Measurements from ENCODE around the gene ITCH. TPM values are rescaled to one million over a fixed set of nuclear protein-coding genes. Genes with fewer than 3 reads are reported as not detected.
"Not testable (repeated sequence)": the region's sequence is repeated elsewhere in the genome, so short reads cannot be mapped to it uniquely, and the experiment has no call there.

ITCH gene
- total RNA-seq, 1 experiment from 2014 or later: 67.4 TPM

DNA sequence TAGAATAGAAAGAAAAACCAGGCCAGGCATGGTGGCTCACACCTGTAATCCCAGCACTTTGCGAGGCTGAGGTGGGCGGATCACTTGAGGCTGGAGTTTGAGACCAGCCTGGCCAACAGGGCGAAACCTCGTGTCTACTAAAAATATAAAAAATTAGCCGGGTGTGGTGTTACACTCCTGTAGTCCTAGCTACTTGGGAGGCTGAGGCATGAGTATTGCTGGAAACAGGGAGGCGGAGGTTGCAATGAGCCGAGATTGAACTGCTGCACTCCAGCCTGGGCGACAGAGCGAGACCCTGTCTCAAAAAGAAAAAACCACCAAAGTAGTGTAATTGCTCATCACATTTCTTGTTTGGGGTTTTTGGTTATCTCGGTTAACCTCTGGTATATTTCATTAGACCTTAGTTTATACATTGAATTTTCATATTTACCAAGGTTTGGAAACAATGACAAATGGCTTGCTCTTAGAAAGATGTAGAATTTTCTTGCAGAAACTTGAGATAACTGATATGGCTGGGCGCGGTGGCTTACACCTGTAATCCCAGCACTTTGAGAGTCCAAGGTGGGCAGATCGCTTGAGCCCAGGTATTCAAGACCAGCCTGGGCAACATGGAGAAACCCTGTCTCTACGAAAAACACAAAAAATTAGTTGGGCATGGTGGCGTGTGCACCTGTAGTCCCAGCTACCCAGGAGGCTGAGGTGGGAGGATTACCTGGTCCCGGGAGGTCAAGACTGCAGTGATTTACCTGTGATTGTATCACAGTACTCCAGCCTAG, 14.2 kb downstream of the ITCH start:
- no peak for DNase-seq (ENCODE audit: low read depth)

DNA sequence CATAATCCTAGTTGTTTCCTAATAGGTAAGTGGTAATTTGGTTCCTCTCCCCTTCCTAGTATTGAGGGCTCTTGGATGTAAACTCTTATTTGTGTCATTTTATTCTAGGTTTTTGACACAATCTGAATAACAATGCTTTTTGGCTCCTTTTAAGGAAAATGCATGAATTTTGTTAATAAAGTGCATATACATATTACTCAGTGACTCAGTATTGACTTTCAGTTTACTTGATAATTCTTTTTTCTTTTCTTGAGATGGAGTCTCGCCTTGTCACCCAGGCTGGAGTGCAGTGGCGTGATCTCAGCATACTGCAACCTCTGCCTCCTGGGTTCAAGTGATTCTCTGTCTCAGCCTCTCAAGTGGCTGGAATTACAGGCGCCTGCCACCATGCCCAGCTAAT, 19.1 kb downstream of the ITCH start:
- DNase-seq (ENCODE audit: low read depth): no peak

DNA sequence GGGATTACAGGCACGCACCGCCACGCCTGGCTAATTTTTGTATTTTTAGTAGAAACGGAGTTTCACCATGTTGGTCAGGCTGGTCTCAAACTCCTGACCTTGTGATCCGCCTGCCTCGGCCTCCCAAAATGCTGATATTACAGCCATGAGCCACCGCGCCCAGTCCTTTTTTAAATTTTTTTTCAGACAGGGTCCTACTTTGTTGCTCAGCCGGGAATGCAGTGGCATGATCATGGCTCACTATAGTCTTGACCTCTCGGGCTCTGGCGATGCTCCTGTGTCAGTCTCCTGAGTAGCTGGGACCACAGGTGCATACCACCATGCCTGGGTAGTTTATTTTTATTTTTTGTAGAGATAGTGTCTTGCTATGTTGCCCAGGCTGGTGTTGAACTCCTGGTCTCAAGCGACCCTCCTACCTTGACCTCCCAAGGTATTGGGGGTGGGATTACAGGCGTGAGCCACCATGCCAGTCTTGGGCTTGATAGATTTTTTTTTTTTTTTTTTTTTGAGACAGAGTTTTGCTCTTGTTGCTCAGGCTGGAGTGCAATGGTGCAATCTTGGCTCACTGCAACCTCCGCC, 19.9 kb downstream of the ITCH start:
- not testable (repeated sequence) for DNase-seq (ENCODE audit: low read depth)

DNA sequence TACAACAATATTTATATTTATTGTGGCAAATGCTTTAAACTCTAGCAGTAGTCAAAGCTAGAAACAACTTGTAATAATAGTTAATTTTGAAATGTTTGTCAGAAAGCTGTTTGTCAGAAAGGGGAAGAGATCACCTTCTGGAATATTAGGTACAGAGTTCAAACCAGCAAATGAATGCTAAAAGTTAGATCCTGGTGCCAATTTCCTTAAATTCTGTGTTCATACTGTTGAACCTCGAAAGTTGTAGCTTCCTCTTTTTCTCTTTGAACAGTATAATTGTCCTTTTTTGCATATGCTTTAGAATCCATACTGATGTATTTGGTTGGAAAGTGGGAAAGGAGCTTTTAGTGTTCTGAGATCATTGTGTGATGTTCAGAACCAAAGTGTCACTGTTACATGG, 22.4 kb downstream of the ITCH start:
- no peak for DNase-seq (ENCODE audit: low read depth)

DNA sequence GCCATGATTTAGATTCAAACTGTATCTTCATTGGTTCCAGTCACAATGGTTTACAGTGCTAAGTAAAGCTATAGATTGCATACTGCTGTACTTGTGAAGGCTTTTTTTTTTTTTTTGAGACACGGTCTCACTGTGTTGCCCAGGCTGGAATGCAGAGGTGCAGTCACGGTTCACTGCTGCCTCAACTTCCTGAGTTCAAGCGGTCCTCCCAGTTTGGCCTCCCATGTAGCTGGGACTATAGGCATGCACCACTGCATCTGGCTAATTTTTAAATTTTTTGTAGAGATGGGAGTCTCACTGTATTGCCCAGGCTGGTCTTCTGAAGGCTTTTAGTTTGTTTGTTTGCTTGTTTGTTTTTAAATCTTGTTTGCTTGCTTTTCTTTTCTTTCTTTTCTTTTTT, 24.9 kb downstream of the ITCH start:
- DNase-seq (ENCODE audit: low read depth): no peak

DNA sequence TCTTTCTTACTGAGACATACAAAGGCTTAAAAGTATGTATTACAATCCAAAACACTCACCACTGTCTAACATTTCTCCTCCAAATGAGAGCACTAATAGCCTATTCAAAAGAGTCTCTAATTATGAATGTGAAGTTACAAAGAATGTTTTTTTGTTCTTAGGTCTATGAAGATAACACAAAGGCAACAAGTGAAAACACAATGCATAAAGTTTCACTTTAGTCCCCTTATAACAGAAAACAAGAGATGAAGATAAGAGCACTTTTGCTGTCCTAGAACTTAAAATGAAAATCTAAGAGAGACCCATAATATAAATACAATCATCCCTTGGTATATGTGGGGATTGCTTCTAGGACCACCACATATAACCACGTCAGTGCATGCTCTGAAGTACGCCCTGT, 25.6 kb downstream of the ITCH start:
- no peak for DNase-seq (ENCODE audit: low read depth)

DNA sequence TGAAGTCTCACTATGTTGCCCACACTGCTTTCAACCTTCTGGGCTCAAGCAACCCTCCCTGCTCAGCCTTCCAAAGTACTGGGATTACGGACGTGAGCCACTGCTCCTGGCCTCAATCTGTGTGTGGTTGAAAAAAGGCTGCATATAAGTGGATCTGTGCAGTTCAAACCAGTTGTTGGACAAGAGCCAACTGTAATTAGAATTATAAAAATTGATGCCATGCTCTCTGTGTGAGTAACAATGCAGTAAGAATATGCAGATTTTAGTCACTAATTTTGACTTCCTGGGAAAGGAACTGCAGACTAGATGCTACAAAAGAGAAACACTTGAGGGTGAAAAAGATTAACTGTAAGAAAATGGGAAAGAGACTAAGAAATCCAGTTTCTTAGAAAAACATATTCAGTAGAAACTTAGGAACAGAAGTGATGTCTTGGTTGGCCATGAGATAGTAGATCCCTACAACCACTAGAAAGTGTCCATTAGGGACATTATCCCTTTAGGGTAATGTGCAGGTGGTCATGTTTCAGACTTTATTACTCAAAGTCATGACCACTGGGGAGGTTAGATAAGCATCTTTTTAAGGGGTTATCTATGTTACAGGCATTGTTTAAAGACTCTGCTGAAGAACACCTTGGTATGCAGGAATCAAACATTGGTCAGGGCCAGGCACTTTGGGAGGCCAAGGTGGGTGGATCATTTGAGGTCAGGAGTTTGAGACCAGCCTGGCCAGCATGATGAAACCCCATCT, 26.3 kb downstream of the ITCH start:
- peak; percentile 59 for DNase-seq (ENCODE audit: low read depth)

DNA sequence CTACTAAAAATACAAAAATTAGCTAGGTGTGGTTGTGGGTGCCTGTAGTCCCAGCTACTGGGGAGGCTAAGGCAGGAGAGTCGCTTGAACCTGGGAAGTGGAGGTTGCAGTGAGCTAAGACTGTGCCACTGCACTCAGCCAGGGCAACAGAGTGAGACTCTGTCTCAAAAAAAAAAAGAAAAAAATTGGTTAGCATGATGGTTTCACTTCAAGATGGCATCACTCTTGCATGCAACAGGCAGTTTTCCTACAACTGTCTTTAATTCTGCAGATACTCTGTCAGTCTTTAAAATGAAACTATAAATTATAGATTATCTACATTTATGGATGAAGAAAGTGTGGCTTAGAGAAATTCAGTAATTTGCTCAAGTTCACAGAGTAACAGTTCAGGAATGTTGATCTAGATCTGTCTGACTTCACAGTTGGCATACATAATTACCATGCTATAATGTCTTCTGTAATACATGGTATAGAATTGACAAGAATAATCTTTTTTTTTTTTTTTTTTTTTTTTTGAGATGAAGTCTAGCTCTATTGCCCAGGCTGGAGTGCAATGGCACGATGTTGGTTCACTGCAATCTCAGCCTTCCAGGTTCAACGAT, 27.0 kb downstream of the ITCH start:
- peak; percentile 10 for DNase-seq (ENCODE audit: low read depth)

DNA sequence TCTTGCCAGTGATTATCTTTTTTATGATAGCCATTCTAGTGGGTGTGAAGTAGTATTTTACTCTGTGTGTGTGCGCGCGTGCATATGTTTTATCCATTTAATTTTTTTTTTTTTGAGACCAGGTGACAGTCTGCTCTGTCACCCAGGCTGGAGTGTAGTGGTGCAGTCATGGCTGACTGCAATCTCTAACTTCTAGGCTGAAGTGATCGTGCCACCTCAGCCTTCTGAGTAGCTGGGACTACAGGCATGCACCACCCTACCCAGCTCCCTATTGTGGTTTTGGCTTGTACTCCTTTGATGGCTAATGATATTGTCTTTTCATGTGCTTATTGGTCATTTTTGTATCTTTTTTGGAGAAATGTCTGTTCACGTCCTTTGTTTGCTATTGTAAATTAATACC, 33.3 kb downstream of the ITCH start:
- no peak for DNase-seq (ENCODE audit: low read depth)

DNA sequence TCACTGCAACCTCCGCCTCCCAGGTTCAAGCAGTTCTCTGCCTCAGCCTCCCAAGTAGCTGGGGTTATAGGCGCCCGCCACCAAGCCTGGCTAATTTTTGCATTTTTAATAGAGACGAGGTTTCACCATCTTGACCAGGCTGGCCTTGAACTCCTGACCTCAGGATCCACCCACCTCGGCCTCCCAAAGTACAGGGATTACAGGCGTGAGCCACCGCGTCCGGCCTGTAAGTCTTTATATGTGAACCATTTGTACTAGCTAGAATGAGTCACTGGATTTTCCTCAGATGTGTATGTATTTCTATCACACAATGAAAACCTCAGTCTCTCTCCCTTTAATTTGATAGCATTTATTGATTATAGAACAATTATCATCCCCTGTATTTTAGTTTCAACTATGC, 34.0 kb downstream of the ITCH start:
- no peak for DNase-seq (ENCODE audit: low read depth)

DNA sequence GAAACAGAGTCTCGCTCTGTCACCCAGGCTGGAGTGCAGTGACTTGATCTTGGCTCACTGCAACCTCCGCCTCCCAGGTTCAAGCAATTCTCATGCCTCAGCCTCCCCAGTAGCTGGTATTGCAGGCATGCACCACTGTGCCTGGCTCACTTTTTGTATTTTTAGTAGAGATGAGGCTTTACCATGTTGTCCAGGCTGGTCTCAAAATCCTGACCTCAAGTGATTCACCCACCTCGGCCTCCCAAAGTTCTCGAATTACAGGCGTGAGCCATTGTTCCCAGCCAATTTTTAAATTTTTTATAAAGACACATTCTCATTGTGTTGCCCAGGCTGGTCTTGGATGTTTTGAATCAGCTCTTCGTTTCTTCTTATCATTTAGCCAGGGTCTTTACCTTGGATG, 37.7 kb downstream of the ITCH start:
- DNase-seq (ENCODE audit: low read depth): peak; percentile 86

DNA sequence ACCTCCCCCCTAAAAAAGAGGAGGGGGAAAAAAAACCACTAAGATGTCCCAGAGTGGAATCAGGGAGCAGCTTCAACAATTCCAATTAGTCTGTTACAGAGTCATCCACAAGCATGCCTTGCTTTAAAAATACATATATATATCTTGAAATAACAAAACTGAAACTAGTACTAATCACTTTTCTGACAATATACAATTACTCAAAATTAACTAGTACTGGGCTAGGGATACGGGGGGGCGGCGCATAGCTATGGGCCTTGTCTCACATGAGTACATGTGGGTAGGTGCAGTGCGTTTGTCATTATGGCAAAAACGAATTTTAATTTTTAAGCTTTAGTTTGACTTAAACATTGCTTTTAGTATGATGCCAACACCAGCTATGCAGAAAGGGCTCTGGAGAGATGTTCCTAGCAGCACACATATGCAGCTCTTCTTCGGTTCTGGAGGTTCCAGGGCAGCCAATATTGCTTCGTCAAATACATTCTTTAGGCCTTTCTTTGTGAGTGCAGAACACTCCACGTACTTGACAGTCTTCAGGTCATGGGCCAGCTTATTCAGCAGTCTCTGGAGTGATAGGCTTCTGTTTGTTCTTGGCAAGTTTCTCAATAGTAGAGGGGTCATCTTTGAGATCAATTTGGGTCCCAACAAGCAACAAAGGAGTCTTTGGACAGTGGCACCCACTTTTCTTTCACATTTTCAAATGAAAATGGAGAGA, 38.8 kb downstream of the ITCH start:
- DNase-seq (ENCODE audit: low read depth): no peak

DNA sequence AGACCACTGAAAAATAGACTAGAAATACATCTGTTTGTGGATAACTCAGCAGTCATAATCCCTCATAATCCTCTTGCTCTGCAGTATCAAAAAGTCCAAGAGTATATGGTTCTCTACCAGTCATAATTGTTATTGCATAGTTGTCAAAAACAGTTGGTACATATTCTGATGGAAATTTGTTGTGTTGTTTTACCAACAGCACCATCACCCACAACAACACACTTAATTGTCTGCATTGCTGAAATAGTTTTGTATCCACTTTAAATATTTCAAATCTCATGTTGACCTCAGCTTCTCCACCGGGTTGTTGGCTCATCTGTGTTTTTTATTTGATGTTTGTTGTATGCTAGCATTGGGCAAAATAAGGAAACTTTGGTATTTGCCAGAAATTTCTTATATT, 39.4 kb downstream of the ITCH start:
- no peak for DNase-seq (ENCODE audit: low read depth)

DNA sequence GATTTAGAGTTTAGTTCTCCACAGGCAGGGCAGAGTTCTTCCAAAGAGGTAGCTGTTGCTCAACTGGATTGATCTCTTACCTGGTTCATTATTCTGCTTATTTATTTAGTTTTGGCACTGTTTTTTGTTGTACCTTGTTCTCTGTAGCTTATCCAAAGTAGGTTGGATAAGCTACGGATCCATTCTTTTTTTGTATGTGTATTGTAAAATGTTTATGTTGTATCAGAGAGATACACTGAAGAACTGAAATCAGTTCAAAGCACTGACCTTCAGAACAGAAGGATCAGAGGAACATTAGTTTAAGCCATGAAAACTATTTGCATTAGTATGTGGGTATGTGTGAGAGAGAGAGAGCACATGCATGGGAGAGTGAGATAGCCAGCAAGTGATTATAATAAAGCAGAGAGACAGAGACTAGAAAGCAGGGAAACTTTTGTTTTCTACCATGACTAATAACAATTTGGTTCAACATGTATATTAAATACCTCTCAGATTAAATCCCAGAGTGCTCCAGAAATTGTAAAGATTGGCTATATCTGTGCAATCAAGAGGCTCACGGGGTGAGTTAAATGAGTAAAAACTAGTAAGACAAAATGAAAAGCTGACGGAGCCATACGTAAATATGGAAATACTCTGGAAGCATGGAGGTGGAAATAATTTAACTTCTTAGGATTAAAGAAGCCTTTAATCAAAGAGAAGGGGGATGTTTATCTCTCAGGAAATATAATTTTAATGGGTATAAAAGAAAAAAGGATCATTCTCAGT, 40.2 kb downstream of the ITCH start:
- DNase-seq (ENCODE audit: low read depth): no peak

DNA sequence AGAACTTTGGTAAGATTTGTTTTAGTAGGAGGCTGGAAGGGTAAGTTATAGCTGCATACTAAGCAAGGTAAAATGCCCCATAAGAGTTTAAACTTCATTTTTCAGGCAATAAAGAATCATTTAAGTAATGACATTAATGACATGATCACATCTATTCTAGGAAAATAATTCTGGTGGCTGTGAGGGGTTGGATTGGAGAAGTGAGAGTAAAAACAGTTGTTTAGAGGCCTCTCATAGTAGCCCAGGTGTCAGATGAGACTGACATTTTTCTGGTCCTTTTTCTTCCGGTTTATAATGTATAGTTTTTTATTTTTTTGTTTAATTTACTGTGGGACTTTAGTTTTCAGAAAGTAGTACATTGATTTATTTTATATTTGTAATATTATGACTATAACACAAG, 40.8 kb downstream of the ITCH start:
- no peak for DNase-seq (ENCODE audit: low read depth)

DNA sequence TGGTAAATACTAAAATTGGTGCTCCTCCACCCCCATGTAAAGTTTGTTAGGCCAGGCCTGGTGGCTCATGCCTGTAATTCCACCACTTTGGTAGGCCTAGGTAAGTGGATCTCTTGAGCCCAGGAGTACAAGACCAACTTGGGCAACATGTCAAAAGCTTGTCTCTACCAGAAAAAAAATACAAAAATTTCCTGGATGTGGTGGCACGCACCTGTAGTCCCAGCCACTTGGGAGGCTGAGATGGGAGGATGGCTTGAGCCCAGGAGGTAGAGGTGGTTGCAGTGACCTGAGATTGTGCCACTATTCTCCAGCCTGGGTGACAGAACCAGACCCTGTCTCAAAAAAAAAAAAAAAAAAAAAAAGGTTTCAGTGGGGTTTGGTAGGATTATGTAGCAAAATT, 41.7 kb downstream of the ITCH start:
- DNase-seq (ENCODE audit: low read depth): no peak

DNA sequence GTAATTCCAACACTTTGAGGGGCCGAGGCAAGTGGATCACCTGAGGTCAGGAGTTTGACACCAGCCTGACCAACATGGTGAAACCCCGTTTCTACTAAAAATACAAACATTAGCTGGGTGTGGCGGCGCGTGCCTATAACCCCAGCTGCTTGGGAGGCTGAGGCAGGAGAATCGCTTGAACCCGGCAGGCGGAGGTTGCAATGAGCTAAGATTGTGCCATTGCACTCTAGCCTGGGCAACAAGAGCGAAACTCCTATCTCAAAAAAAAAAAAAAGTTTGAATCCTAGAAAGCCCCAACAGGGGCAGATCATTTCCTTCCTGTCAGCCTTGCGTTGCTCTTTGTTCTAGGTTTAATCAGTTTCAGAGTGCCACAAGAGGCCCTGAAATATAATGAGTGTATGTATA, 42.2 kb downstream of the ITCH start:
- DNase-seq (ENCODE audit: low read depth): not testable (repeated sequence)

DNA sequence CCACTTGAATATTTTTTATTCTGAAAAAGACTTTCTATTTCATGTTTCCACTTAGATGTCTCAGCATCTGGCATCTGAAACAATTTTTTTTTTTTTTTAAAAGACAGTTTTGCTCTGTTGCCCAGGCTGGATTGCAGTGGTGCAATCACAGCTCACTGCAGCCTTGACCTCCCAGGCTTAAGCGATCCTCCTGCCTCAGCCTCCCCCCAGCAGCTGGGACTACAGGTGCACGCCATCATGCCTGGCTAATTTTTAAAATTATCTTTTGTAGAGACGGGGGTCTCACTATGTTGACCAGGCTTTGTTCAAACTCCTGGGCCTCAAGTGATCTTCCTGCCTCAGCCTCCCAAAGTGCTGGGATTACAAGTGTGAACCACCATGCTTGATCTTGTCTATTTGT, 42.9 kb downstream of the ITCH start:
- not testable (repeated sequence) for DNase-seq (ENCODE audit: low read depth)

DNA sequence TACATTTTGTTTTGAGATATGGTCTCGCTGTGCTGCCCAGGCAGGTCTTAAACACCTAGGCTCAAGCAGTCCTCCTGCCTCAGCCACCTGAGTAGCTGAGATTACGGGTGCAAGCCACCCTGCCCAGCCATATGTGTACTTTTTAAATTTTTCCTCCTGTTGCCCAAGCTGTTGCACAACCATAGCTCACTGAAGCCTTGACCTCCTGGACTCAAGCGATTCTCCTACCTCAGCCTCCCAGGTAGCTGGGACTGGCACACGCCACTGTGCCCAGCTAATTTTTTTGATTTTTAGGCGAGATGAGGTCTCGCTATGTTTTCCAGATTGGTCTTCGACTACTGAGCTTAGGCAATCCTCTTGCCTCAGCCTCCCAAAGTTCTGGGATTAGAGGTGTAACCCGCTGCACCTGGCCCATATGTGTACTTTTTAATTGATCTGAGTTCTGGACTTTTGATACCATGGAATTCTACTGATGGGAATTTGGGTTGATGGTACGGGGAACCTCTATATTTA, 44.9 kb downstream of the ITCH start:
- no peak for DNase-seq (ENCODE audit: low read depth)

DNA sequence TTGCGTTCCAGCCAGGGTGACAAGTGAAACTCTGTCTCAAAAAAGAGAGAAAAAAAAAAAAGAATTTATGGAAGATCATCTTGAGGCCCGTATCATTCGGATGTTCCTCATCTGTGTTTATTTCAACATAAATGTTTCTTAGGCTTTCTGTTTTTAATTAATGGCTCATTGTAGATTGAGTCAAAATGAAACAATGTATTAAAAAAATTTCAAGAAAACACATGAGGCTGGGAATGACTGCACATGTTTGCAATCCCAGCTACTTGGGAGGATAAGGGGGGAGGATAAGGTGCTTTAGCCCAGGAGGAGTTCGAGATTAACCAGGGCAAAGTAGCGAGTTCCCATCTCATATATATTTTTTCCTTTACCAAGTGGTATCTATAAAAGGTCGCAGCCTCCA, 47.3 kb downstream of the ITCH start:
- no peak for DNase-seq (ENCODE audit: low read depth)

DNA sequence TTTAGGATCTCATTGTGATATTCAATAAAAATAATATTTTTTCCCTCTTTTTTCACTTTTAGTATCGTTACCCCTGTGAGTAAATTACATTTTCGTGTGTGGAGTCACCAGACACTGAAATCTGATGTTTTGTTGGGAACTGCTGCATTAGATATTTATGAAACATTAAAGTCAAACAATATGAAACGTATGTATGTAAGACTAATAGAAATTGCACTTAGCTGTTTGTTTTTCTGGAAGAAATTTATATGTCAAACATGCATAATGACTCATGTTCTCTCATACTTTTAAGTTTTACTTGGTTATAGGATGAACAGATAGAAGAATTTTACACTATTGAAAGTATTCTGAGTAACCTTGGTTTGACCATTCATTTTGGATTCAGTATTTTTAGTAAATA, 49.4 kb downstream of the ITCH start:
- DNase-seq (ENCODE audit: low read depth): no peak

All from RPMI7951 (cell line).